ENCODE results near the gene CDC14A. TPM values are rescaled to one million over a fixed set of nuclear protein-coding genes. Genes with fewer than 3 reads are reported as not detected.
"Not testable (repeated sequence)": the region's sequence is repeated elsewhere in the genome, so short reads cannot be mapped to it uniquely, and the experiment has no call there.

The CDC14A gene
- total RNA-seq, 1 experiment from 2014 or later: 3.4 TPM

- Histone ChIP-seq H3K9me3 (ENCODE audit: low read length) (no peaks in the 10 kb centered on the region), H3K4me3 (ENCODE audit: low read length) (no peak overlapping the region)
- CTCF ChIA-PET: no interaction called here
These were observed 24.2 kb upstream of the CDC14A start for GRCh38 chr1:100328133-100328532.

GRCh38 chr1:100331146-100331545 is 21.2 kb upstream of the CDC14A start:
- H3K79me2 ChIP-seq (ENCODE audit: low read length); H3K4me2 ChIP-seq (ENCODE audit: low read length); H3K36me3 ChIP-seq (ENCODE audit: low read depth, low read length); ATAC-seq; H3K9me2 ChIP-seq (replicated peaks; ENCODE audit: low read length); H3K27ac ChIP-seq (ENCODE audit: low read length); POLR2A ChIA-PET (ENCODE audit: unreplicated experiment); H3K4me3 ChIP-seq (ENCODE audit: low read length); CTCF ChIA-PET; H2AFZ ChIP-seq (ENCODE audit: low read length); H4K20me1 ChIP-seq (ENCODE audit: low read length); H3K27me3 ChIP-seq (ENCODE audit: low read length); BruUV-seq (replicated peaks); intact Hi-C loops (cut with micrococcal nuclease); H3K9ac ChIP-seq (ENCODE audit: low read length); H3K4me1 ChIP-seq (ENCODE audit: insufficient read depth, low read length); H3F3A ChIP-seq (ENCODE audit: low read length, unreplicated experiment); DNase-seq; H3K9me3 ChIP-seq (ENCODE audit: low read length): not testable (repeated sequence)

More at GRCh38 chr1:100328133-100328532, 24.2 kb upstream of the CDC14A start:
- H3K9ac ChIP-seq (ENCODE audit: low read length): no peak overlapping the region
- no TSS peak for BruUV-seq (replicated peaks)
- no peaks in the 10 kb centered on the region for H3K79me2 ChIP-seq (ENCODE audit: low read length)
- H3K4me2 ChIP-seq (ENCODE audit: low read length): no peak overlapping the region
- H3K4me1 ChIP-seq (ENCODE audit: insufficient read depth, low read length): peaks cover 5% of the 10 kb centered on the region; the same call in 1 of the 2 replicates
- no peaks in the 10 kb centered on the region for H3K36me3 ChIP-seq (ENCODE audit: low read depth, low read length)
- no peak overlapping the region for H2AFZ ChIP-seq (ENCODE audit: low read length)
- intact Hi-C loops (cut with micrococcal nuclease): no loop called here
- H3K9me2 ChIP-seq (replicated peaks; ENCODE audit: low read length): no peaks in the 10 kb centered on the region
- no peak overlapping the region for H3K27ac ChIP-seq (ENCODE audit: low read length)
- H3K27me3 ChIP-seq (ENCODE audit: low read length): no peaks in the 10 kb centered on the region
- TF ChIP-seq CTCF (conservative IDR thresholded peaks at IDR 0.05; ENCODE audit: low read depth, low read length) (no peak), EZH2 (IDR thresholded peaks at IDR 0.05; ENCODE audit: low read length, unreplicated experiment) (no peak), EZH2phosphoT487 (IDR thresholded peaks at IDR 0.05; ENCODE audit: borderline replicate concordance, low read length) (no peak)
- no peak for ATAC-seq
- H3F3A ChIP-seq (ENCODE audit: low read length, unreplicated experiment): no peaks in the 10 kb centered on the region
- POLR2A ChIA-PET (ENCODE audit: unreplicated experiment): interaction anchor here (0.6 kb wide), 1 partner anchor 688 kb away, joined by 4 read pairs; no protein-coding TSS in a partner anchor
- H4K20me1 ChIP-seq (ENCODE audit: low read length): no peaks in the 10 kb centered on the region
- no peak for DNase-seq

DNA sequence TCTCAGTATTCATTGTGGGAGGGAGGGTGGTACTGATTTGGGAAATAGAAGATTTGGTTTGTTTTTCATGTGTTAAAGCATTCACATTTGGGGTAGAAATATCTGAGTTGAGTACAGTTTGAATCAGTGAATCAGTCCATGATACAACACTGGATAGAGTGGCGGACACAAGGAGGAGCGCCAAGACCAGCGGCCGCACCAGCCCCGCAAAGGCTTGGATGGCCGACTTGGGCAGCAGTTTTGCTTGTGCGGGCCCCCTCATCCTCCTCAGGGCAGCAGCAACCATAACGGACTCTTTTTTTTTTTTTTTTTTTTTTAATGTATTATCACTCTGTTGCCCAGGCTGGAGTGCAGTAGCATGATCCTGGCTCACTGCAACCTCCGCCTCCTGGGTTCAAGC is 20.0 kb upstream of the CDC14A start:
- no peaks in the 10 kb centered on the region for H3K27me3 ChIP-seq (ENCODE audit: low read length)
- ChIA-PET POLR2A (ENCODE audit: unreplicated experiment) (no interaction called here), CTCF (no interaction called here)
- no peaks in the 10 kb centered on the region for H3K36me3 ChIP-seq (ENCODE audit: low read depth, low read length)
- H3K79me2 ChIP-seq (ENCODE audit: low read length): no peaks in the 10 kb centered on the region
- no peaks in the 10 kb centered on the region for H3K9me3 ChIP-seq (ENCODE audit: low read length)
- H4K20me1 ChIP-seq (ENCODE audit: low read length): no peaks in the 10 kb centered on the region
- intact Hi-C loops (cut with micrococcal nuclease): no loop called here
- H3K4me3 ChIP-seq (ENCODE audit: low read length): no peak overlapping the region
- no peaks in the 10 kb centered on the region for H3F3A ChIP-seq (ENCODE audit: low read length, unreplicated experiment)
- TF ChIP-seq EZH2phosphoT487 (IDR thresholded peaks at IDR 0.05; ENCODE audit: borderline replicate concordance, low read length) (no peak), CTCF (conservative IDR thresholded peaks at IDR 0.05; ENCODE audit: low read depth, low read length) (no peak), EZH2 (IDR thresholded peaks at IDR 0.05; ENCODE audit: low read length, unreplicated experiment) (no peak)
- H3K4me2 ChIP-seq (ENCODE audit: low read length): no peak overlapping the region
- BruUV-seq (replicated peaks): no TSS peak
- H3K27ac ChIP-seq (ENCODE audit: low read length): no peak overlapping the region
- H3K4me1 ChIP-seq (ENCODE audit: insufficient read depth, low read length): no peaks in the 10 kb centered on the region
- DNase-seq (no peak), ATAC-seq (no peak)
- H2AFZ ChIP-seq (ENCODE audit: low read length): no peak overlapping the region
- no peaks in the 10 kb centered on the region for H3K9me2 ChIP-seq (replicated peaks; ENCODE audit: low read length)
- H3K9ac ChIP-seq (ENCODE audit: low read length): no peak overlapping the region
